Measurements from ENCODE around the gene SORCS3.

Gene SORCS3

DNA sequence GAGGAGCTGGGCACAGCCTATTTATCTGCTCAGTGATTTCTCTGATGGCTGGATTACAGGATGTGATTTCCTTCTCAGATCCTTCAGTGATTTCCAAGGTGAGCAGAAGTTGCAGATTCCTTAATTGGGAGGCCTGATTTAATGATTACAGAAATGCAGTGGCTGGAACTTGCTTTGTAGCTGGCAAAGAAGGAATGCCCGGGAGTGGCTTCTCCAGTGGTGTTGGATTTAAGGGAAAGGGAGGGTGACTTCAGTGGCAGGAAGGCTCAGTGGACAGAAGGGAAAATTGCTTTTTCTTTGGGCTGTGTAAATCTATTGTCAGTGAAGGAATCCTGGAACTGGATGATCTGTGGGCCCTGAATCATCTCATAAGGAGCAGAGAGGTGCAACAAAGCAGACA lies 5.1 kb downstream of the SORCS3 start:
- H3K27ac ChIP-seq = no peak overlapping the region
- TF ChIP-seq, protein P1, sequence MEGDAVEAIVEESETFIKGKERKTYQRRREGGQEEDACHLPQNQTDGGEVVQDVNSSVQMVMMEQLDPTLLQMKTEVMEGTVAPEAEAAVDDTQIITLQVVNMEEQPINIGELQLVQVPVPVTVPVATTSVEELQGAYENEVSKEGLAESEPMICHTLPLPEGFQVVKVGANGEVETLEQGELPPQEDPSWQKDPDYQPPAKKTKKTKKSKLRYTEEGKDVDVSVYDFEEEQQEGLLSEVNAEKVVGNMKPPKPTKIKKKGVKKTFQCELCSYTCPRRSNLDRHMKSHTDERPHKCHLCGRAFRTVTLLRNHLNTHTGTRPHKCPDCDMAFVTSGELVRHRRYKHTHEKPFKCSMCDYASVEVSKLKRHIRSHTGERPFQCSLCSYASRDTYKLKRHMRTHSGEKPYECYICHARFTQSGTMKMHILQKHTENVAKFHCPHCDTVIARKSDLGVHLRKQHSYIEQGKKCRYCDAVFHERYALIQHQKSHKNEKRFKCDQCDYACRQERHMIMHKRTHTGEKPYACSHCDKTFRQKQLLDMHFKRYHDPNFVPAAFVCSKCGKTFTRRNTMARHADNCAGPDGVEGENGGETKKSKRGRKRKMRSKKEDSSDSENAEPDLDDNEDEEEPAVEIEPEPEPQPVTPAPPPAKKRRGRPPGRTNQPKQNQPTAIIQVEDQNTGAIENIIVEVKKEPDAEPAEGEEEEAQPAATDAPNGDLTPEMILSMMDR (IDR thresholded peaks at IDR 0.05) = no peak
- TF ChIP-seq ZFX (IDR thresholded peaks at IDR 0.05; ENCODE audit: borderline replicate concordance) = no peak

DNA sequence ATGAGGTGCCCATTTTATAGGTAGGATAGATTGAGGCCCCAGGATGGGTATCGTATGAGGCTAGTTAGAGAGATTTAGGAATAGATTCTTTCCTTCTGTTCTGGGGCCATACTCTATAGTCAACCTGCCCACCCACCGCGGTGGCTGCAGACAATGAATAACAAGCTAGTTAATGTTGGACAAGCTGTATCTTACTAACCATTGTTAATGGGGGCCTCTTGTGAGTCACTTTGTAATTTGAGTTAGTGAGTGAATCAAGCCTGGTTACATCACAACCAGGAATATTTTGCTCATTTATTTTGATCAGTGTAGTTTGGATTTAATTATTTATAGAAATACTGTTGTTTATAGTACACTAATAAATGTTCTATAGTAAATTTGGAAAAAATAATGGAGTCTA lies 7.3 kb downstream of the SORCS3 start:
- TF ChIP-seq, protein P1 (IDR thresholded peaks at IDR 0.05) = no peak
- no peak for TF ChIP-seq ZFX (IDR thresholded peaks at IDR 0.05; ENCODE audit: borderline replicate concordance)
- no peak overlapping the region for H3K27ac ChIP-seq

DNA sequence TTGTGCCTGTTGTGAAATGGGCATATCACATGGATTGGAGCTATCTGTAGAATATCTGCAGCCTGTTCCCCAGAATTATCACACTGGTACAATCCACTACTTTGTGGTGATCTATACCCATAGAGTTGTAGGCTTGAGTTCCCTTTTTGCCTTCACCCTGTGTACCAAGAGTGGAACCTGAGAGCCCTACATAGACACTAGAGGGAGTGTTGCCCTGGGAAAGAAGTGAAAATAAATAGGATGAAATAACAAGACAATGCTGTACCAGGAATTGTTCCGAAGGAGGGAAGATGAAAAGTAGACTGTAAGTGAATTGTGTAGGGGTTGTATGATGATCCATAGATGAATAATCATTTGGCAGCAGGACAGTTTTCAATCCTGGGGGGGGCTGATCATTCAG lies 9.0 kb downstream of the SORCS3 start:
- H3K27ac ChIP-seq = no peak overlapping the region
- TF ChIP-seq, protein P1 (IDR thresholded peaks at IDR 0.05) = no peak
- no peak for TF ChIP-seq ZFX (IDR thresholded peaks at IDR 0.05; ENCODE audit: borderline replicate concordance)

DNA sequence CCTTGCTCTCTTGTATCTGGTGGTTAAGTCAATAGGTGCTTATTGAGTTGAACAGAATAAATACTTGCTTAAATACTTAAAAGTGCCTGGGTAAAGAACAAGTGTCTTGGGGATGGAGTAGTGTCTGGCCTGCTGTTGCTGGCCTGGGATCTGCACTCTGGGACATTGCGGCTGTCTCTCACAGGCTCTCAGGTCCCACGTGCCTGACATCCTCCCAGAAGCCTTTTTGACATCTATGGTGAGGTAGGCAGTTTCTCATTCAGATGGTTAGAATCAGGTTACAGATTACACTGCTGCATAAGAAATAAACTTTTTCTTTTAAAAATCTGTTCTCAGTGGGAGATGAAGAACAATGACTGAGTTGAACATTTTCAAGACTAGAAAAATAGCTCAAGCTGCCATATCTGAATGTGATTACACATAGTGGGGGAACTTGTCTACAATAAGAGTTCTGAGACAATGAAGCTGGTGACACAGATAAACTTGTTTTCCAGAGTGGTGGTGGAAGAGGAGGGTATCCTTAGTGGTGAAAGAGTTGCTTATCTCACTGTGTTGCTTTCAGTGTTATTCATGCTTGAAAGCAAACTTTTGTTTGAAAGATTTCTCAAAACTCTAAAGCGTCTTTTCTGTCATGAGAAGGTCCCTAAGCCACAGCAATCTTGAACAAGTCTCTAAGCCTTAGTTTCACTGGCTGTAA lies 9.7 kb downstream of the SORCS3 start:
- H3K27ac ChIP-seq = no peak overlapping the region
- no peak for TF ChIP-seq ZFX (IDR thresholded peaks at IDR 0.05; ENCODE audit: borderline replicate concordance)
- TF ChIP-seq, protein P1 (IDR thresholded peaks at IDR 0.05) = no peak

DNA sequence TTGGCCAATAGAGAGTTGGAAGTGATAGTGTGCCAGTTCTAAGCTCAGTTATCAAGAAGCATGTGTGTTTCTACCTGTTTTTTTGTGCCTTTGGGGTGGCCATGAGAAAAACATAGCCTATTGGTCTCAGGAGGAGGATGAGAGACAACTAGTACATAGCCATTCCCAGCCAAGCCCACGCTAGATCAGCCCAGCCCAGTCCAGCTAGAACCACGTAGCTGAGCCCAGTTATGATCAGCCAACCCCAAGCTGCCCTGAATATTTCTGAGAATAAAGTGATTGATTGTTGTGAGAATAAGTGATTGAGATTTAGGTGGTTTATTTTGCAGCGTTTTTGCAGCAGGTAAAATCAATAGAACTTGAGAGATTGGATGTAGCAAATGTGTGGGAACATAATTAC lies 15.9 kb downstream of the SORCS3 start:
- TF ChIP-seq, protein P1 (IDR thresholded peaks at IDR 0.05) = no peak
- TF ChIP-seq ZFX (IDR thresholded peaks at IDR 0.05; ENCODE audit: borderline replicate concordance) = no peak
- no peak overlapping the region for H3K27ac ChIP-seq

DNA sequence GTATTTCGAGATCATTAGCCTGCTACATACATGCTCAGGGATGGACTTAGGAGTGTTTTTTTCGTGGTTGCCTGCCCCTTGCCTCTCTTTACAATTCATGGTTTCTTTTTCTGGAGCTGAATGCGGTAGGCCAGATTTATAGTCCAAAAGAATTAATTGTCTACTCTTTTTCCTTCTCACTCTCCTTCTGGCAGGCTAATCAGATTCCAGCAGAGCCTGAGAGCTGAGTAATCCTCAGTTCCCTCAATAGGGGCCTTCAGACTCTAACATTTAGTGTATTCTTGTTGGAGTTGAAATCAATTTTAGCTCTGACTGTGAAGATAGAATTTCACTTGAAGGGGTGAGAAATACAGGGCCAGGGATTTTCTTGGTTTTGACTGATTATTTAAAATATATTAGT lies 16.4 kb downstream of the SORCS3 start:
- H3K27ac ChIP-seq = no peak overlapping the region
- TF ChIP-seq, protein P1 (IDR thresholded peaks at IDR 0.05) = no peak

DNA sequence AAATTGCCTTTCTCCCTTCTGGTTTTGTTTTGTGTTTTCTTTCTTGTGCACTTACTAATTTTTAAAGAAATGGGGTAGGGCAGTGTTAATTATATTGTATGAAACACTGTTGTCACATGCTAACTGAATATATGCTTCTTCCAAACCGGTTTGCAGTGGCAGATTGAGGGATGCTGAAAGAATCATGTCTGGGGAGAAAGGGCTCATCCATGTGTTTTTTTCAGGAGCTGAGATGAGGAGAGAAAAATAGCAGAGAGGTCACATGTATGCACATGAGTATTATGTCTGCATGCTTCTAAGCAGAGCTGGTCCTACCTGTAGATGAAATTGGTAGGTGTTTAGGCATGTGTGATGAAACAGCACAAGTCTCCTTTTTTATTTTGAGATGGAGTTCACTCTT lies 17.0 kb downstream of the SORCS3 start:
- no peak overlapping the region for H3K27ac ChIP-seq
- TF ChIP-seq, protein P1 (IDR thresholded peaks at IDR 0.05) = no peak
- no peak for TF ChIP-seq ZFX (IDR thresholded peaks at IDR 0.05; ENCODE audit: borderline replicate concordance)
